Inflammatory macrophage (primary cell): ENCODE data around the gene ZNF598.
A peak's percentile ranks its signal among the peaks of the same experiment; 100 is the strongest.

Experiments used
- DNase-seq, 2 donors: peaks; one replicate each; pipeline ENCODE4 v3.0.0-alpha.2; 2020 to 2022

The ZNF598 gene

DNA sequence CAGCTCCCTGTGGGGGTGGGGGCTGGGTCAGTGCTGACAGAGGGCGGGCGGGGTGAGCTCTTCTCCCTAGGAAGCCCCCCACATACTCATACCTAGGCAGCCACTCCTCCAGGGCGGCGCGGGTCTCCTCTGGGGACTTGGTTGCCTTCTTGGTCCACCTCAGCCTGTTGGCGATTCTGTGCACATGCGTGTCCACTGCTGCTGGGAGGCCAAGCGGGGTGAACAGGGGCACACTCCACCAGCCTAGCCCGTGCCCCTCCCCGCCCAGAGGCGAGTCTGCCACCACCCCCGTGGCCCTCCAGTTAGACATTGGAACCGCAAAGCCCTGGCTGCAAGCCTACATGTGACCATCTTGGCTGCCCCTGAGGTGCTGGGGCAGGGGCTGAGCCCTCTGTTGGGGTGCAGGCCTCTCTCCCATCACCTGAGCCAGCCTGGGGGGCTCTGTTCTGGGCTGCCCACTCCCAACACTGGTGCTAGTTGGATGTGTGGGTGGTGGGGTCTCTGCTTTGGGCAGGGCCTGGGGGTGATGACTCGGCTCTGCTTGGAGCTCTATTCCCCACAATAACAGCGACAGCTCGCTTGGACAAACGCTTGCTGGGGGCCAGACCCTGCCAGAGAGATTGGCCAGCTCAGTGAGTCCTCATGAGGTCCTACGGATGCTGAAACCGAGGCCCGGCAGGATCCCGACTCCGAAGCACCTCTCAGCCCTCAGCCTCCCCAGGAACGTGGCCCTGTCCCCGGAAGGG is 30.6 kb upstream of the ZNF598 start:
- DNase-seq = no peak

DNA sequence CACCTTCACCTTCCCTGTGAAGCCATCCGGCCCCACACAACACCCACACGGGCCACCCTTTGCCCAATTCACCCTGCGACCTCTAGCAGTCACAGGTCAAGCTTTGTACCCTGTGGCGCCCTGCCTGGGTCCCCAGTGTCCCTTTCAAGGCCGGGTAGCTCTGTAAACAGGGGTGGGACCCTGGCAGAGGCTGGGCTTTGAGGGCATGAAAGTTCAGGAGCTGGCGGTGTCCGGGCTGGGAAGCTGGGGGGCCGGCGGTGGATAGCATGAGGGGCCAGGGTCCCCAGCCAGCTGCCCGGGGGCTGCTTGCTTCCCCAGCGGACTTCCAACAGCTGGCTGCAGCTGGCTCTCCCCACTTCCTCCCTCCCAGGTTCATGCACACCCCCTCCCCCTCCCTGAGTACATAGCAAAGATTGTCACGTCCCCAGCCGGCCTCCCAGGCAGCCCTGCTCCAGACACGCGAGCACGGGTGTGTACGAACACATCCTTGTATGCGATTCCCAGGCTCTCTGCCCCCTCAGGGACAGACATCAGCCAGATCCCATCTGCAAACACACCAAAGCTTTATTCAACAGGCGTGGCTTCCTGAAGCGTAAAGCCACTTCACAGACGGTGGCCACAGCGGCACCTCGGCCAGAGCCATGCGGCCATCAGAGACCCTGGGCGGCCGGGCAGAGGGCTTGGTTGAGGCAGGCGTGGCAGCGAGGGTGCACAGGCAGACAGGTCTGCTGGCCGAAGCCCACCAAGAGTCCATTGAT is 29.8 kb upstream of the ZNF598 start:
- DNase-seq = peak in 1 of 2 donors; percentile 7

DNA sequence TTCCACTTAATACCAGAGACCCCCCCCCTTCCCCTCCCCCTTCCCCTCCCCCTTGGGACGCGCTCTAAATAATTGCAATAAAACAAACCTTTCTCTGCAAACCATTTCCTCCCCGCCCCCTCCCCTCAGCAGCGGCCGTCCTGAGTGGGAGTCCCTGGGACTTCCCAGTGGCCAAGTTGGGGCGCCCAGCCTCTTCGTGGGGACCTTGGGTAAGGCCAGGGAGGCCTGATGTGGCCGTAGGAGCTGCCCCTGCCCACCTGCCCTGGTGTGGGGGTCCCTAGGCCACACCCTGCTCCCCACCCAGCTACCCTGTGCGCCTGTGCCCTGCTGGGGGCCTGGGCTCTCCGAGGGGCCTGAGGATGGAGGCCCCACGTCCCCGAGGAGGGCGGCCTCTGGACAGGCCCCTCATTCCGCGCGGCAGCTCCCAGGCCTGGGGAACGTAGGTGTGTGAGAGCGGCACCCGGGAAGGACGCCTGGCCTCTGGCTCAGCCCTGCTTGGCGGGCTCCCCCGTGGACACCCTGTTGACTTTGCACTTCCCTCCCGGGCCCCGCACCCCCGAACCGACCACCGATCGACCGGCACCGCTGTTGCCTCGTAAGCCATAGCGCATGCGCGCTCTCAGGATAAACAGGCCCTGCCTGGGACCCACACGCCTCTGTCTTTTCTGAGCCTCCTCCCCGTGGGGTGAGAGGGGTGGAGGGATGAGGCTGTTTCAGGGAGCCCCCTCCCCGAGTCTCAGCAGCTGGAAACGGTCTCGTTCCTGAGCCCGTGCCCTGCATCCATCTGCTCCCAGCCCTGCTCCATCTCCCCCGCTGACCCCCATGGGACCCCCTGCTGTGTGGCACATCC is 29.0 kb upstream of the ZNF598 start:
- DNase-seq = peak in 1 of 2 donors; percentile 23

GRCh38 chr16:2037647-2038381 is 28.2 kb upstream of the ZNF598 start:
- no peak for DNase-seq

- DNase-seq = no peak
Measured at GRCh38 chr16:2037115-2037514, 27.5 kb upstream of the ZNF598 start.

- no peak for DNase-seq
Measured at GRCh38 chr16:2036200-2036966, 26.8 kb upstream of the ZNF598 start.

DNA sequence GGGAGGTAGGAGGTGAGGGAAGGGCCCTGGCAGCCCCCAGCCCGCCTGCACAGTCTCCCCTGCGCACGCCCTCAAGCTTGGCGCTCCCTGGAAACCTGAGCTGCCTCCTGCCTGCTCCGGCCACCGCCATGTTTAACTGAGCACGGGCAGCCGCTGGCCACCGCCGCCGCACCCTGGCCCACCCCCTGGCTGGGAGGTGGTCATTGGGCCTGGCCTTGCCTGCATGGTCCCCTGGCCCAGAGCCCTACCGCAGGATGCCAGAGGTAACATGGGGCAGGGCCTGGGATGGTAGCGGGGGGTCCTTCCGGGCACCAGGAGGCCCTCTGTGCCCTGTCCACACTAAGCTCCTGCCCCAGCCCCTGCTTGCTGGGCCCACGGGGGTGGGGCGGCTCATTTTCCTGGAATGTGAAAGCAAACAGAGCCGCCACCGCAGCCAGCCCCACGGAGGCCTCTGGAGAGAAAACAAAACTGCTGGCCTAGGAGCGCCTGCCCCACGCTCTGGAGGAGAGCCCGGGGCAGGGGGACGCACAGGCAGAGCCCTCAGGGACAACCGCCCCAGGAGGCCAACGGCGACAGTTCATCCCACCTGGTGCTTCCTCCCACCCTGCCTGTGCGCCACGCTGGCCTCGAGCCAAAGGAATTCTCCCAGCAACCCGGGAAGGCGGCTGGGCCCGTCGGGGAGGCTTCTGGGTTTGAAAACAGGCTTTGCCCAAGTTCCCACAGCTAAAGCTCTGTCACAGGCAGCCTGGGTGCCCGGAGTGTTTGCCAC is 26.0 kb upstream of the ZNF598 start:
- DNase-seq = no peak

DNA sequence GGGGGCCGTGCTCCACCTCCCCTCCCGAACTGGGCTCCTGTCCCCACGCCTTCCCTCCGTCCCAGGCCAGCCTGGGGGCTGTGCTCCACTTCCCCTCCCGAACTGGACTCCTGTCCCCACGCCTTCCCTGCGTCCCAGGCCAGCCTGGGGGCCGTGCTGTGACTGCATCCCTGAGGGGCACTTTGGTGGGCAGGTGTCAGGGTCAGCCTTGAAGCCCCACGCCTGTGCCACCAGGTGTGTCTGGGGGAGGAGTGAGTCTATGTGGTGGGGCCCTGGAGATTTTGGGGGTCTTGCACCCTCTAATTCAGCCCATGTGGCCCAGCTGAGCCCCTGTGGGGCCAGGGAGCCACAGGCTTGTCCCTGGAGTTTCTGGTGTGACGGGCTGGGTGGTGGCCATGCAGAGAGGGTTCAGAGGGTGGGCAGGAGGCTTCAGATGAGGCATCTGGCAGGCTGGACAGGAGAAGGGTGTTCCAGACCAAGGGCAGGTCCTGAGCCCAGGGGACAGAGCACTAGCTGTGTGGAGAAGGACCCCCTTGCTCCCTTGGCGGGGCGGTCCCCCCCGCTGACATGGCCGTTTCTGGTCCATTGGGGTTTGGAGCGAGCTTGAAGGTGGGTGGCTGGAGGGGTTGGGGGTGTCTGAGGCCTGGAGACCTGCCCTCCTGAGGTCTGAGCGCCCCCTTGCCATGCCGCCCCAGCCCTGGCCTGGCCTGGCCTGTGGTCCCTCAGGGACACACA is 25.2 kb upstream of the ZNF598 start:
- DNase-seq = no peak

GRCh38 chr16:2033909-2034695 is 24.5 kb upstream of the ZNF598 start:
- DNase-seq = peak in 1 of 2 donors; percentile 50

DNA sequence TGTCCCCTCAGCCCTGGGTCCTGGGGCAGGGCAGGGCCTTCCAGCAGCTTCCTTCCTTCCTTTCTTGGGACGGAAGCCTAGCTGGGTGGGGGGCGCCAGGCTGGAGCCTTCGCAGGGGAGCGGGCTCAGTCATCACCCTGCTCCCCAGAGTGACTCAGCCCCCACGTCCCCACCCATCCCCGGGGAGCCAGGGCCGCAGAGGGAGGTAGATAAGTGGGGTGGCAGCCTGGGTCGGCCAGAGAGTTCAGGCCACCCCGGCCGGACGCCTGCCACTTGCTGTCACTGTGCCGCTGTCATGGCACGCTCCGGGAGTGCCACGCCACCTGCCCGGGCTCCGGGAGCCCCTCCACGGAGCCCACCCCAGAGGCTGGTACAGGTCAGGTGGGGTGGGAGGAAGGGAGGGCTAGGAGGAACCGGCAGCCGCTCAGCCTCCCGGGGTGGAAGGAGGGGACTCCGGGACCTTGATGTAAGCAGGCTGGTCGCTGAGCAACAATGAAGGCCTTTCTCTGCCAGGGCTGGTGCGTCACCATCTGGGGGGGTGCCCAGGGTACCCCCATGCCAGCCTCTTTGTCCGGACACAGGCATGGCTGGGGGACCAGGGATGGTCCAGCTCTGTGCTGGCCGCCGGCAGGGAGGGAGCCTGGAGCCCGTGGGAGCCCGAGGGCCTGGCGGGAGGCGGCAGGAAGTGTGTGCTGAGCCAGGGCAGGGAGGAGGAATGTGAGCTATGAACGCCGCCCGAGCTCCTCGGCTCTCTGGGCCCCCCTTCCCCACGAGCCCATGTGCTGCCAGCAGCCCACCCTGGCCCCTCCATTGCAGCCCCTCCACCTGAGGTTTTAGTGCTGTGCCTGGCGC is 23.7 kb upstream of the ZNF598 start:
- DNase-seq = peak in 1 of 2 donors; percentile 16

DNA sequence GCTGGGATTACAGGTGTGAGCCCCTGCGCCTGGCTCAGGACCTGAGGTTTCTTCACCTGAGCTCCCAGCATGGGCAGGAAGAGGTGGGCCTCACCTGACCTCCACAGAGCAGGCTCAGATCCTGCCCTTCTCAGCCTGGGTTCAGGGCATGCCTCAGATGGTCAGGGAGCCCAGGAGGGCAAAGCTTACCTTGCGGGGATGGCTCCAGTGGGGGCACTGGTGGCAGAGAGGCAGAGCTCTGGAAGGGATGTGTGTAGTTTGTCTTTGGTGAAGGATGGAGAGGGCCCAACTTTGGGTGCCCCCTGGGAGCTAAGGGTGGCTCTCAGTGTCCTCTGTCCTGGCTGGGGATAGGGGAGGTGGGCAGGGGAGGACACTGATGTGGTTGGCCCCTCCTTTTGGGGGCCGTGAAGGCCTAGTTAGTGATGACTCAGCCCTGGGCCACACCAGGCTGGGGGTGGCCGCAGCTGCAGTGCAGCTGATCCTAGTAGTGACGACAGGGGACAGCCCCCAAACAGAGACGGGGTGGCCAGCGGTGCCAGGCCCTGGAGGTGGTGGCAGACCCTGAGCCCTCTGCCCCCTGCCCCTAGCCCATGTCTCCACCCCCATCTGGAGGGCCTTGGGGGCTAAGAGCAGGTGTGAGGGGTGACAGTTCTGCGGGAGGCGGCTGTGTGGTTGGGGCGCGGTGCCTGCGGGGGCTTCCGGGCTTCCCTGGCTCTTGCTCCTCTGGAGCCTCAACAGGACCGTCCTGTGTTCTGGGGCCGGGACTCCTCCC is 22.9 kb upstream of the ZNF598 start:
- no peak for DNase-seq

- DNase-seq = no peak
Measured at GRCh38 chr16:2031081-2031577, 21.5 kb upstream of the ZNF598 start.

DNA sequence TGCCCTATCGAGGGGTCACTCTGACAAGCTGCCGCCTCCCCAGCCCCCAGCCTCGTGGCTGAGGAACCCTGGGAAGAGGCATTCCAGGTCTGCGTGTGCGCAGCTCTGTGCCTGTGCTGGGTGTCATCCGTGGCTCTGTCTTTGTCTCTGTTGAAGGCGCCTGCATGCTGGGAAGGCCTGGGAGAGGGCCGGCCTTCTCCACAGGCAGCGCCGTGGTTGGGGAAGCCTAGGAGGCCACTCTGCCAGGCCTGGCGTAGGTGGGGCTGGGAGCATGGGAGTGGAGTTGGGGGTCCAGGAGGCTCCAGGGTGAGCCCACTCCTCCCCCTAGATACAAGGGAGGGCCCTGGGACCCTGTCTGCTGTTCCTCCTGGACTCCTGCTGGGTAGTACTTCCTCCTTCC is 20.4 kb upstream of the ZNF598 start:
- no peak for DNase-seq

GRCh38 chr16:2029350-2029749 is 19.7 kb upstream of the ZNF598 start:
- DNase-seq = no peak

DNA sequence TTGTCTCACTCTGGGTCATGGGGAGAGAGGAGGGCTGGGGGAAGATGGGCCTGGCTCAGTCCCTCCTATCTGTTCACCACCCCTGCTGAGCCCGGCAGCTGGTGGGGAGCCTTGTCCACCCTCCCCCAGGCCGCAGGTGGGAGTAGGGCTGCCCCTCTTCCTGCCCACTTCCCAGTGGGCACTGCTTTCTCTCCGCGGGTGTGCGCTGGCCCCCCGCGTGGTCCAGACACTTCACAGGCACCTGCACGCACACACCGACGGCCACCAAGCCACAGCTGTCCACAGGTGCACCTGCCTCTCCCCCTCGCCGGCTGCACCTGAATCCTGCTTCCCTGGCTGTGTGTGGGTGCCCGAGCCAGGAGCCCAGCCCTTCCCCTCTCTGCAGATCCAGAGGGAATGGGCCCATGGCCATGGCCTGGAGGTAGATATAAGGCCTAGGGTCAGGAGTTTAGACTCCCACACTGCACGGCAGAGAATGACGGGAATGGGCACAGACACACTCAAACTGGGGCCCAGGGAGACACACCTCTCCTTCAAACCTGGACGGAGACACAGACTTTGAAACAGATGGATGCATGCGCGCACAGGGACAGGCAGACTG is 19.1 kb upstream of the ZNF598 start:
- DNase-seq = no peak

- no peak for DNase-seq
Measured at GRCh38 chr16:2028146-2028545, 18.5 kb upstream of the ZNF598 start.
